GM18520 (cell line): ENCODE results near the gene KCP.

Experiments used
- ATAC-seq: cut with Tn5 transposase; IDR thresholded peaks from one replicate; pipeline ENCODE4 v1.9.1; 2021; ENCODE audit not compliant: unreplicated experiment

The KCP gene

GRCh38 chr7:128876127-128876526, 34.4 kb downstream of the KCP start:
- ATAC-seq: no peak

- no peak for ATAC-seq
Measured at GRCh38 chr7:128875523-128875948, 35.0 kb downstream of the KCP start.

GRCh38 chr7:128874140-128875031, 36.1 kb downstream of the KCP start:
- no peak for ATAC-seq

- ATAC-seq: no peak
Measured at GRCh38 chr7:128873234-128873633, 37.3 kb downstream of the KCP start.

- no peak for ATAC-seq
Measured at GRCh38 chr7:128872394-128872824, 38.1 kb downstream of the KCP start.

- ATAC-seq: no peak
Measured at GRCh38 chr7:128871050-128871449, 39.5 kb downstream of the KCP start.

- no peak for ATAC-seq
Measured at GRCh38 chr7:128869944-128870285, 40.6 kb downstream of the KCP start.

GRCh38 chr7:128869138-128869943, 41.2 kb downstream of the KCP start:
- ATAC-seq: no peak

GRCh38 chr7:128868624-128869137, 41.8 kb downstream of the KCP start:
- no peak for ATAC-seq

GRCh38 chr7:128867842-128868623, 42.5 kb downstream of the KCP start:
- ATAC-seq: no peak

GRCh38 chr7:128867241-128867640, 43.3 kb downstream of the KCP start:
- no peak for ATAC-seq

- no peak for ATAC-seq
Measured at GRCh38 chr7:128865996-128866877, 44.3 kb downstream of the KCP start.

GRCh38 chr7:128865303-128865702, 45.2 kb downstream of the KCP start:
- ATAC-seq: no peak

- peak; percentile 23 for ATAC-seq
Measured at GRCh38 chr7:128863433-128863989, 47.0 kb downstream of the KCP start.

GRCh38 chr7:128862571-128863432, 47.7 kb downstream of the KCP start, which contains the start of gene ATP6V1F:
ATP6V1F (plus strand) TSS chr7:128862856; CDS start chr7:128862905, 49 bp downstream.
- peak; percentile 75 for ATAC-seq

- no peak for ATAC-seq
Measured at GRCh38 chr7:128861957-128862570, 48.4 kb downstream of the KCP start.

- ATAC-seq: no peak
Measured at GRCh38 chr7:128860158-128861073, 50.1 kb downstream of the KCP start.
